GM23248 (cell line): ENCODE data around the gene TEKTIP1.

Experiments used
- EZH2 ChIP-seq: fragments of 200-600 bp; sonication (generic); IDR thresholded peaks from 2 replicates; pipeline ENCODE4 v1.6.1; 2018; ENCODE audit warnings: antibody characterized with exemption, mild to moderate bottlenecking; ENCODE audit not compliant: insufficient read depth, poor library complexity, severe bottlenecking
- EZH2phosphoT487 ChIP-seq: fragments of 200-600 bp; sonication (generic); IDR thresholded peaks from 2 replicates; pipeline ENCODE4 v1.6.1; 2018; ENCODE audit warnings: antibody characterized with exemption, moderate library complexity, mild to moderate bottlenecking, low read depth; ENCODE audit not compliant: insufficient read depth

GRCh38 chr19:3492919-3493318 is 46.1 kb upstream of the TEKTIP1 start:
- TF ChIP-seq EZH2phosphoT487 (no peak), EZH2 (no peak)
